A549 (cell line): ENCODE measurements around the gene RENBP.

Experiments
- NFE2L2 ChIP-seq: fragments of 150-350 bp; conservative IDR thresholded peaks from 2 replicates; pipeline ENCODE4 v1.6.1; 2014; ENCODE audit warnings: low read length
- POLR2A ChIP-seq: IDR thresholded peaks from 2 replicates; pipeline ENCODE4 v1.6.1; 2012; ENCODE audit warnings: mild to moderate bottlenecking, low read length

GRCh38 chrX:153972368-153973126 lies 28.1 kb upstream of the RENBP start, which contains the start of gene TMEM187:
- no peak for TF ChIP-seq POLR2A
- no peak for TF ChIP-seq NFE2L2
